ENCODE data around the gene PLCXD1.
"Not testable (repeated sequence)": the region's sequence is repeated elsewhere in the genome, so short reads cannot be mapped to it uniquely, and the experiment has no call there.

The PLCXD1 gene

DNA sequence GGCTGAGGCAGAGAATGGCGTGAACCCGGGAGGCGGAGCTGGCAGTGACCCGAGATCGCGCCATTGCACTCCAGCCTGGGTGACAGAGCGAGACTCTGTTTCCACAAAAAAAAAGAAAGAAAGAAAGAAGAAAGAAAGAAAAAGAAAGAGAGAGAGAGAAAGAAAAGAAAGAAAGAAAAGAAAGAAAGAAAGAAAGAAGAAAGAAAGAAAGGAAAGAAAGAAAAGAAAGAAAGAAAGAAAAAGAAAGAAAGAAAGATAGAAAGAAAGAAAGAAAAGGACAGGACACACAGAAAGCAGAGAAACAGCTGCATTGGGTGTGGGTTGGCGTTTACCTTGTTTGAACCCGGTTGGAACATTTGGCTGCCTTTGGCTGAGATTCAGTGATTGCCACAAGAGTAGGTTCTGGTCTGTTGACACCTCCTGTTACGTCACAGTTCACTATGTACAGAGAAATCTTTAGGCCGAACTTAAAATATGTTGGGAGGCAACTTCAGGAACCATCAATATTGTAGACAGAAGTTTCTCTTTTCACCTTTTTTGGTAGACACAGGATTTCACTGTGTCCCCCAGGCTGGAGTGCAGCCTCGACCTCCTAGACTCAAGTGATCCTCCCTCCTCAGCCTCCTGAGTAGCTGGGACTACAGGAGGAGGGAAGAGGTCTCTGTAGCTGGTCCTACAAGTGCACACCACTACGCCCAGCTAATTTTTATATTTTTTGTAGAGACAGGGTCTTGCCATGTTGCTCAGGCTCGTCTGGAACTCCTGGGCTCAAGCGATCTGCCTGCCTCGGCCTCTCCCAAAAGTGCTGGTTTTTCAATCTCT, 16.3 kb upstream of the PLCXD1 start:
- no peak for DNase-seq

DNA sequence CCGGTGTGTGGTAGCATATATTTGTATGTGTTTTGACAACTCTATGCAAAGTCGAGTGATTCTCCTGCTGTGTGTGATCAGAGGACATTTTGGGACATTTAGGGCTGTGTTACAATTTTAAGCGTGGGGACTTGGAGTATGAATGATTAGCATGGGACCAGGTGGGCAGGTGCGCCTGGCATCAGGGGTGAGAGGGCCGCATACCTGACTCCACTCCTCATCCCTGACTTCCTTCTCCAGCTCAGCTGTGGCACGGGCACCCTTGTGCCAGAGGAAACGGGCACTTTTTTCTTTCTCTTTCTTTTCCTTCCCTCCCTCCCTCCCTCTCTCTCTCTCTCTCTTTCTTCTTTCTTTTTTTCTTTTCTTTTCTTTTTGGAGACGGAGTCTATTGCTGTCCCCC, 15.7 kb upstream of the PLCXD1 start:
- no peak for DNase-seq

DNA sequence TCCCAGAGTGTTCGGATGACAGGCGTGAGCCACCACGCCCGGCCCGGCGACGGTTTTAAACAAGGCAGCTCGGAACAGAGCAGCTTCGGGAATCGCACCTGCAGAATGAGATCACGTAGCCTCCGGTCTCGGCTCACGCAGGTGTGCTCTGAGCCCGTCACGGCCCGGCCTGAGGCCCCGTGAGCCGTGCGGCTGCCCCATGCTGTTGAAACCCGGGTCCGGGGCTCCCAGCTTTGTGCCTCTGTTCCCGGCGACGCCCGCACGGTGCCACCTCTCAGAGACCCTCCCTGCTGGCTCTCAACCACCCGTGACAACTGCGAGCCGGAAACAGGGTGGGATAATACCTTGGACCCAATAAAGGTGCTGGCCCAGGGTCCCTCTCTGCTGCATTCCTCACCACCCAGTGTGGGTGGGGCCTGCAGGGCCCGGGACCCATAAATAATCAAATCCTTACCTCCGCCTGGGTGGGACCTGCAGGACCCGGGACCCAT, 13.4 kb upstream of the PLCXD1 start:
- DNase-seq = no peak

DNA sequence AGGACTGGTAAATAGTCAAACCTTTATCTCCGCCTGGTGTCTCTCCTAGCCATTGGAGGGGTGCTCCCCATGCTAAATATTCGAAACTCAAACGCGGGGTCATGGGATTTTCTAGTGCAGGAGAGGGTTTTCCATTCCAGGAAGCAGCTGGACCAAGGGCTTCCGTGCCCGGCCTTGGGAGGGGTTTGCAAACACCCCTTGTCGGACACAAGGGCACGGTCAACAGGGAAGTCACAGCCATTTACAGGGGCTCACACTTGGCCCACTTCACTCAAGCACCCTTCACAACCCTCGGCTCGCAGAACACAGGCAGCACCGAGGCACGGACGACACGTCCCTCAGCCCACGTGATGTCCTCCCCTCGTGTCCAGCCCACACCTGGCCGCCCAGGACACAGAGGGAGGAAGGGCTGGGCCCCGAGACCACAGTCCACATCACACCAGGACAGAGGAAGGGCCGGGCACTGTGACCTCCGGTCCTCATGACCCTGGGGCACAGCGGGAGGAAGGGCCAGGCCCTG, 10.3 kb upstream of the PLCXD1 start:
- DNase-seq = no peak

DNA sequence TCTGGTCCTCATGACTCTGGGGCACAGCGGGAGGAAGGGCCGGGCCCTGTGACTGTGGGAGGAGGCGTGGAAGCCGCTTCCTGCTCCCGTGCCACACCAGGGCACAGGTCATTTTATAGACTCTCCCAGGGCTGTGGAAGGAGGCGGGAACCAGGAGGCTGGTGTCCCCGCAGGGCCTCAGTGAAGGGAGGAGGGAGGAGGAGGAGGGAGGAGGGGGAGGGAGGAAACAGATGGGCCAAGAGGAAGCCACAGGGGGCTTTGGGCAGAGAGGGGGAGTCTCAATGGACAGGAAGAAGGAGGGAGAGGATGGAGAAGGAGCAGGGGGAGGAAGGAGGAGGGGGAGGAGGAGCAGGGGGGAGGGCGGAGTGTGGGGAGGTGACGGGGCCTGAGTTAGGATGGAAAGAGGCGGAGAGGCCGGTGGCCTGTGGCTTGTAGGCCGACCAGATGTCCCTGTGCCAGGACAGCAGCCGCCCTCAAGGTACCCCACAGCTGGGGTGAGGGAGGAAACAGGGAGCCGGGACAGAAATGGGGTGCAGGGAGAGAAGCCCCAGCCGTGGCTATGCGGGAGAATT, 6.2 kb upstream of the PLCXD1 start:
- DNase-seq = no peak

DNA sequence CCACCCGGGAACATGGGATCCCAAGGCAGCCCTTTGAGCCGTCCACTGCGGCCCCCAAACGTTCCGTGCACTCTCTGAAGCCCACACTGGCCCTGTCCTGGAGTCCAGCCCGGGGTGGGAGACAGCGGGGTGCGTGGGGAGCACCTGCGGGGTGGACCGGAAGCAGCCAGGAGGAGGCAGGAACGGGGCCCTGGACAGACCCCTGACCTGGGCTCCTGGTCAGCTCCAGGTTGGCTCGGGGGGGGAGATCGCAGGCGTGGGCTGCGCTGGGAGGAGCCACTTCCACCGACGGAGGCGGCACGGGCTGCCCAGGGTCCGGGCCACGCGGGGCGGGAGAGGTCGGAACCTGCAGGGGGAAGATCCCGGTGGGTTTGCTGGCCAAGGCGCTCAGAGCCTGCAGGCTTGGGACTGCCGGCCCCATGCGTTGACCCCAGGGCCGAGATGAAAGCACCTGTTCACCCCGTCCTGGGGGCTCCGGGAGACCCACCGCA, 5.7 kb upstream of the PLCXD1 start:
- no peak for DNase-seq

DNA sequence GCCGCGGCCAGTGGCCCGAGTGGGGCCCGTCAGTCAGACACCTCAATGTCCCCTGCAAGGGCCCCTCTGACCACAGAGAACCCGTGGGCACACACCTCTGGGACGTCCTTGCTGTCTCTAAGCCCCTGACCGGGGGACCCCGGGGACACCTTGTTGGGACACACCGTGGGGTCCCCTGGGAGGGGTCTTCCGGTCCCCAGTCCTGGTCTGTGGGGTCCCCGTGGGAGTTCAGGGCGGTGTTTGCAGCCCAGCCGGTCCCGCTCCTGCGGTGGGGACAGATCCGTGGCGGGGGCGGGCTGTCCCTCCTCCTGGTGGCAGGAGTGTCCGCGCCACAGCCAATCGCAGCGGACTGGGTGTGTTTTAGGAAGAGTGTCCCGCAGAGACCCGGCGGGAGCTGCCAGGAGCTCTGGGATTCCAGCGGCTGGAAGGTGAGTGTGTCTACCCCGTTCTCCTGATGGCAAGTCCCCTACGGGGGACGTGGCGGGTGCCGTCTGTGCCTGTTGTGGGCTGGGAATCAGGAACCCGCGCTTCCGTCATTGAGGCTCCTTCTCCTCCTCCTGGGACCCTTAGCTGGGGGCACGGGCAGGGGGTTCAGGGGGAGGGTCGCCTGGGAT, 5.1 kb upstream of the PLCXD1 start:
- DNase-seq = no peak

DNA sequence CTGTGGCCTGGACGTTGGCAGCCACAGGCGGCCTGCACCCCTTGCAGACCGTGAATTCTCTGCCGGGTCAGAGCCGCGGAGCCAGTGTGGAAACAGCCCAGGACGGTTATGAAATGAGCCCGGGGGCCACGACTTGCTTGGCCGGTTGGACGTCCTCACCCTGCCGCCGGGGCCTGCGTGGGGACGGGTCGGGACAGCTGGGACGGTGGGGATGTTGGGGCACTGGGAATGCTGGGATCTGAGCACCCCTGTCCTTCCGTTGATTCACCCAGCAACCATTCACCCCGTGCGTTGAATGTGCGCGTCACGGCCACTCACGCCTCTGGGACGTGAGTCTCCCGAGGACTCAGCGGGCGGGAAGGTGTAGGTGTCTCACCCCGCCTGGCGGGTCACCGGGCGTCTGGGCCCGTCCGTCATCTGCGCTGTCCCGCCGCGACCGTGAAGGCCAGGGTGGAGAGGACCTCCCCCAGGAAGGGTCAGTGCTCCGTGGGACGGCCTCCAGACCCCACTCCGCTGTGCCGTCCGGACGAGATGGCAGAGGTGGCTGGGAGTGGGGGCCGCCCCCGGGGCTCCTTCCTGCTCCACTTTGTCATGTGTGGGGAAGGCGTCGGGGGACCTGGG, 4.5 kb upstream of the PLCXD1 start:
- no peak for DNase-seq

DNA sequence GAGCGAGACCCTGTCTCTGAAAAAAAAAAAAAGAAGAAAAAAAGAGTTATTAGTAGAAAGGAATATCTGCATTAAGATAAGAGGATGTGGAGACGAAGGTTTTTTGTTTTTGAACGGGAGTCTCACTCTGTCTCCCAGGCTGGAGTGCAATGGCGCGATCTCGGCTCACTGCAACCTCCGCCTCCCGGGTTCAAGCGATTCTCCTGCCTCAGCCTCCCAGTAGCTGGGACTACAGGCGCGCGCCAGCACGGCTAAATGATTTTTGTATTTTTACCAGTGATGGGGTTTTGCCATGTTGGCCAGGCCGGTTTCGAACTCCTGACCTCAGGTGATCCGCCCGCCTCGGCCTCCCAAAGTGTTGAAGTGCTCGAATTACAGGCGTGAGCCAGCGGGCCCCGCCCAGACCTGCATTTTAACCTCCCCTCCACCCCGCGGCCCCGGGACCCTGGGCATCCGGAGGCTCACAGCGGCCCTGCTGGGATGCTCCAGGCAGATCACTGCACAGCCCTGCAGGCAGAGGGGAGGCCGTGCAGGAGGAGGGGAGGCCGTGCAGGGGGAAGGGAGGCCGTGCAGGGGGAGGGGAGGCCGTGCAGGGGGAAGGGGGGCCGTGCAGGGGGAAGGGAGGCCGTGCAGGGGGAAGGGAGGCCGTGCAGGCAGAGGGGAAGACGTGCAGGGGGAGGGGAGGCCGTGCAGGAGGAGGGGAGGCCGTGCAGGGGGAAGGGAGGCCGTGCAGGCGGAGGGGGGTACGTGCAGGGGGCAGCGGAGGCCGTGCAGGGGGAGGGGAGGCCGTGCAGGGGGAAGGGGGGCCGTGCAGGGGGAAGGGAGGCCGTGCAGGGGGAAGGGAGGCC, 1.2 kb upstream of the PLCXD1 start:
- DNase-seq = not testable (repeated sequence)

DNA sequence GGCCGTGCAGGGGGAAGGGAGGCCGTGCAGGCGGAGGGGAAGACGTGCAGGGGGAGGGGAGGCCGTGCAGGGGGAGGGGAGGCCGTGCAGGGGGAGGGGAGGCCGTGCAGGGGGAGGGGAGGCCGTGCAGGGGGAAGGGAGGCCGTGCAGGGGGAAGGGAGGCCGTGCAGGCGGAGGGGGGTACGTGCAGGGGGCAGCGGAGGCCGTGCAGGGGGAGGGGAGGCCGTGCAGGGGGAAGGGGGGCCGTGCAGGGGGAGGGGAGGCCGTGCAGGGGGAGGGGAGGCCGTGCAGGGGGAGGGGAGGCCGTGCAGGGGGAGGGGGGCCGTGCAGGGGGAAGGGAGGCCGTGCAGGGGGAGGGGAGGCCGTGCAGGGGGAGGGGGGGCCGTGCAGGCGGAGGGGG, 459 bp upstream of the PLCXD1 start:
- not testable (repeated sequence) for DNase-seq

DNA sequence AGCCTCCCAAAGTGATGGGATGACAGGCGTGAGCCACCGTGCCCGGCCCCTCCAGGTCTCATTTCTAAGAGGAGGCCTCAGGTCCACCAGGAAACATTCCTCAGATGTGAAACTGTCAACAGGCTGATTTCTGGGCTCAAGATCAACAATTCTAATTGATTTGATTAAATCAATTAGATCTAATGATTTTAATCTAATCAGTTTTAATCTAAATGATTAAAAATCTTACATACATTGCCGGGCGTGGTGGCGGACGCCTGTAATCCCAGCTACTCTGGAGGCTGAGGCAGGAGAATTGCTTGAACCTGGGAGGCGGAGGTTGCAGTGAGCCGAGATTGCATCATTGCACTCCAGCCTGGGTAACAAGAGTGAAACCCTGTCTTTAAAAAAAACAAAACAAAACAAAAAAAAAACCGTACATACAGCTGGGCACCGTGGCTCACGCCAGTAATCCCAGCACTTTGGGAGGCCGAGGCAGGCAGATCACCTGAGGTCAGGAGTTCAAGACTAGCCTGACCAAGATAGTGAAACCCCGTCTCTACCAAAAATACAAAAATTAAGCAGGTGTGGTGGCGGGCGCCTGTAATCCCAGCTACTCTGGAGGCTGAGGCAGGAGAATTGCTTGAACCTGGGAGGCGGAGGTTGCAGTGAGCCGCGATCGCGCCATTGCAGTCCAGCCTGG, 960 bp downstream of the PLCXD1 start:
- not testable (repeated sequence) for DNase-seq

DNA sequence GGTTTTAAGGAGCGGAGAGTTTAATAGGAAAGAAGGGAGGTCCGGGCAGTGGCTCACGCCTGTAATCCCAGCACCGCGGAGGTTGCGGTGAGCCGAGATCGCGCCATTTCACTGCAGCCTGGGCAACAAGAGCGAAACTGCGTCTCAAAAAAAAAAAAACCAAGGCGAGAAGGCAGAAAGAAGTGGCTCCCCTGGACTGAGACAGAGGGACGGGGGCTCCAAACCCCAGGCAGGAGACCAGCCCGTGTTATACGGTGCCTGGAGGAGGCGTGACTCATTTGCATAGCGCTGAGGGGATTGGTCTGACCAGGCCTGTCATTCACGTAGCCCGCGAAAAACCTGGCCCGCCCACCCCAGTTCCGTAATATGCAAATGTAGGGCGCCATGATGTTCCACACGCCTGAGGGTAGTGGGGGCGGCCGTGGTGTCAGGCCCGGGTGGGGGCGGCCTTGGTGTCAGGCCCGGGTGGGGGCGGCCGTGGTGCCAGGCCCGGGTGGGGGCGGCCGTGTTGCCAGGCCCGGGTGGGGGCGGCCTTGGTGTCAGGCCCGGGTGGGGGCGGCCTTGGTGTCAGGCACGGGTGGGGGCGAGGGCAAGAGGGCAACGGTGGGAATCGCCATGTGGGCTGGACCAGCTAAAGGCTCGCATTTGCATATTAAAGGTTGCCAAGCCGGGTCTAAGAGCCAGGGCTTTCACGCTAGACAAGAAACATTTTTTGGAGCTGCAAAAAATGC, 2.1 kb downstream of the PLCXD1 start:
- DNase-seq = no peak

DNA sequence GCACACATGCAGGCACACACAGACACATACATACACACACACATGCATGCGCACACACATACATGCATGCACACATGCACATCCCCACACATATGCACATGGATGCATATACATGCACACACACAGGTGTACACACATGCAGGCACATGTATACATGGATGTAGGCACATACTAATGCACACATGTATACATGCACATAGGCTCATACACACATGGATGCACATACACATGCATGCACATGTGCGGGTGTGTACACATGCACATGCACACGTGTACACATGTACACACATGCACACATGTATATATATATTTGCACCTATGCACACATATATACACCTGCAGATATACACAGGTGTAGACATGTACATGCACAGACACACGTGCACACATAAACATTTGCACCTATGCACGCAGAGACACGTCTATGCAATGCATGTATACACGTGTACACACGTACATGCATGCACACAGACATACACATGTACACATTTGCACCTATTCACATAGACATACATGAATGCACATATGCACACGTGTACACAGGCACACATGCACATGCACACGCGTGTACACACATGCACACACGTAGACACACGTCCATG, 4.0 kb downstream of the PLCXD1 start:
- no peak for DNase-seq

DNA sequence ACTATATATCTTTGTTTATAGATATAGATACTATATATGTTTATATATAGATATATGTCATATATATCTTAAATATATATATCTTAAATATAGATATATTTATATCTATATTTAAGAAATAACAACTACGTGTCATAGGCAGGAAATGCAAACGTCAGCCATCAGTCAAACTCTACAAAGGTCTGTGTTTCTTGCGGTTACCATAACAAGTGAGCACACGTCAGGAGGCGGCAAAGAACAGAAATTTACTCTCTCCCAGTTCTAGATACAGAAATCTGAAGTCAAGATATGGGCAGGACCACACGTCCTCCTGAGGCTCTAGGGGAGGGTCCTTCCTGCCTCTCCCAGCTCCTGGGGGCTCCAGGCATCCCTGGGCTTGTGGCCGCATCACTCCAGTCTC, 6.5 kb downstream of the PLCXD1 start:
- no peak for DNase-seq

DNA sequence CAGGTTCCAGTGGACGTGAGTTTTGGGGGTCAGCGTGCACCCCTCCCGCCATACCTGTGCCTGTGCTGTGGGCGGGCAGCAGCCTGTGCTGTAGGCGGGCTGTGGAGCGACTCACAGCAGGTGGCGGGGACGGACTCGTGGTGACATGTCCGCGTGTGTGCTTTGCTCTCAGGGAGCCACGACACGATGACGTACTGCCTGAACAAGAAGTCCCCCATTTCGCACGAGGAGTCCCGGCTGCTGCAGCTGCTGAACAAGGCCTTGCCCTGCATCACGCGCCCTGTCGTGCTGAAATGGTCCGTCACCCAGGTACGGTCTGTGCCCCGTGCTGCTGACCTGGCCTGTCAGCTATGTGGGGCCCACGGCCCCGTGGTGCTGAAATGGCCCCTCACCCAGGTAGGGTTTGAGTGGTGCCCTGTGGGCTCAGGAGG, 7.4 kb downstream of the PLCXD1 start:
- DNase-seq = no peak

DNA sequence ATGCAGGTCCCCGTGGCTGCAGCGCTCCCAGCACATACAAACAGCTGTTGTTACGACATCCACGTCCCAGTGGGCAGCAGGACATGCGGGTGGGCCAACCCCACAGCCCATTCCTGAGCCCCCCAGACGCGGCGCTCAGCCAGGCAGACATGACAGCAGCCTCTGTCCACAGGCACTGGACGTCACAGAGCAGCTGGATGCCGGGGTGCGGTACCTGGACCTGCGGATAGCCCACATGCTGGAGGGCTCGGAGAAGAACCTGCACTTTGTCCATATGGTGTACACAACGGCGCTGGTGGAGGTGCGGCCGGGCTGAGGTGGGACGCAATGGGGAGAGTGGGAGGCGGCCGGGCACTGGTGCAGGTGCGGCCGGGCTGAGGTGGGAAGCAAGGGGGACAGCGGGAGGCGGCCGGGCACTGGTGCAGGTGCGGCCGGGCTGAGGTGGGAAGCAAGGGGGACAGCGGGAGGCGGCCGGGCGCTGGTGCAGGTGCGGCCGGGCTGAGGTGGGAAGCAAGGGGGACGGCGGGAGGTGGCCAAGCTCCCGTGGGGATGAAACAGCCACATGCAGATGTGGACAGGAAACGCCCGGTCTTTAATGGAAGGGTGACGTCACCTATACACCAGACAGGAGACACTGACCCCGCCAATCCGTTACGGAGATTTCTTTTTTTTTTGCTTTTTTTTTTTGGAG, 9.4 kb downstream of the PLCXD1 start:
- DNase-seq = no peak

DNA sequence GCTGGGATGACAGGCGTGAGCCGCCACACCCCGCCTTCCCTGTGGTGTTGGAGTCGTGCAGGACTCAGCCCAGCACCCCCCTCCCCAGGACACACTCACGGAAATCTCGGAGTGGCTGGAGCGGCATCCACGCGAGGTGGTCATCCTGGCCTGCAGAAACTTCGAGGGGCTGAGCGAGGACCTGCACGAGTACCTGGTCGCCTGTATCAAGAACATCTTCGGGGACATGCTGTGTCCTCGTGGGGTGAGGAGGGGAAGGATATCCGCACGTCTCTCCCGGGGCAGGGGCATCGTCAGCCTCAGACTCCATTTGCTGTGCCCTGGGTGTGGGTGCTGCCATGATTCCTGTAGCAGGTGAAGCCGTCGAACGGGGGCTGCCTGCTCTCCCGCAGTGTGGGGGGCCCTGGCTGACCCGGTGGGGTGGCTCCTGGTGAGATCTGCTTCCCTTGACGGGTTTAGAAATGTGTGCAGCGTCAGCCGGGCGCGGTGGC, 10.3 kb downstream of the PLCXD1 start:
- no peak for DNase-seq

DNA sequence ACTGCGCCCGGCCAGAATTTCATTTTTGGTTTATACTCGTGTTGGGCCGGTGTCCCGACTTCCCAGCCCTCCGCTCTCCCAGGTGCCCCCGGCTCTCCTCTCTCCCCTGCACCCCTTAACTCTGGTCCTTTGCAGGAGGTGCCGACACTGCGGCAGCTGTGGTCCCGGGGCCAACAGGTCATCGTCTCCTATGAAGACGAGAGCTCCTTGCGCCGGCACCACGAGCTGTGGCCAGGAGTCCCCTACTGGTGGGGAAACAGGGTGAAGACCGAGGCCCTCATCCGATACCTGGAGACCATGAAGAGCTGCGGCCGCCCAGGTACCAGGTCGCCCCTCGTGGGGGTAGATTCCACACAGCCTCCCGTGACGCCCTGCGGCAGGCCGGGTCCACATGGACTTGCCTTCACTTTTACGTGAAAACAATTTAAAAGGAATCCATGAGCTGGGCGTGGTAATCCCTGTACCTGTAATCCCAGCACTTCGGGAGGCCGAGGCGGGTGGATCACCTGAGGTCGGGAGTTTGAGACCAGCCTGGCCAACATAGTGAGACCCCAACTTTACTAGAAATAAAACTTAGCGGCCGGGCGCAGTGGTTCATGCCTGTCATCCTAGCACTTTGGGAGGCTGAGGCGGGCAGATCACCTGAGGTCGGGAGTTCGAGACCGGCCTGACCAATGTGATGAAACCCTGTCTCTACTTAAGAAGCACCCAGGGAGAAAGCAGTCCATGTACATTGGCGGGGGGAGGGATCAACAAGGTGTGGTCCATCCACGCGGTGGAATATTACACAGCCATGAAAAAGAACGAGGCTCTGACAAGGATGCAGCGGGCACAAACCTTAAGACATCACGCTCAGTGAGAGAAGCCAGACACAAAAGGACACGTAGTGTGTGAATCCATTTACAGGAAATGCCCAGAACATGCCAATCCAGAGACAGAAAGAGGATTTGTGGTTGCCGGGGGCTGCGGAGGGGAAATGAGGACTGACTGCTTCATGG, 12.0 kb downstream of the PLCXD1 start:
- no peak for DNase-seq
